Measurements from ENCODE around the gene GPN1.

GRCh38 chr2:27613985-27614384, 14.9 kb upstream of the GPN1 start:
- TF ChIP-seq CTCF (IDR thresholded peaks at IDR 0.05; ENCODE audit: insufficient read depth, low read depth, low read length) (no peak), EZH2 (IDR thresholded peaks at IDR 0.05; ENCODE audit: insufficient read depth, low read length) (no peak)
